SK-N-MC (cell line): ENCODE measurements around the gene ITPR2.
"Not testable (repeated sequence)": the region's sequence is repeated elsewhere in the genome, so short reads cannot be mapped to it uniquely, and the experiment has no call there.

ENCODE experiments used
- DNase-seq: peaks from one replicate; pipeline ENCODE4 v3.0.0-alpha.2; 2011; ENCODE audit warnings: low read depth, low spot score
- H3K27ac ChIP-seq: fragments of 200-600 bp; sonication (generic); 2 replicates; pipeline ENCODE4 v1.5.1; 2016; ENCODE audit warnings: mixed run types
- H3K36me3 ChIP-seq: fragments of 200-600 bp; sonication (generic); 2 replicates; pipeline ENCODE4 v1.6.1; 2017; ENCODE audit warnings: antibody characterized with exemption, low read length, mixed read lengths; ENCODE audit not compliant: insufficient read depth
- H3K4me3 ChIP-seq: fragments of 200-600 bp; sonication (generic); 2 replicates; pipeline ENCODE4 v1.5.1; 2016
- H3K9ac ChIP-seq: fragments of 200-600 bp; sonication (generic); 2 replicates; pipeline ENCODE4 v1.8.0; 2017; ENCODE audit warnings: mixed run types, mixed read lengths; ENCODE audit not compliant: insufficient read length
- H3K9me3 ChIP-seq: fragments of 200-600 bp; sonication (generic); 2 replicates; pipeline ENCODE4 v1.6.1; 2017; ENCODE audit warnings: low read depth, mild to moderate bottlenecking, antibody characterized with exemption, low read length, moderate library complexity, mixed read lengths
- EZH2 ChIP-seq: fragments of 200-600 bp; sonication (generic); IDR thresholded peaks from one replicate; pipeline ENCODE4 v1.6.1; 2017; ENCODE audit warnings: antibody characterized with exemption
- FOXP2 ChIP-seq: optimal IDR thresholded peaks from 2 replicates; pipeline ENCODE3; 2011; ENCODE audit warnings: mild to moderate bottlenecking, moderate library complexity; ENCODE audit not compliant: insufficient read depth; ENCODE audit errors: extremely low read length, control extremely low read depth
- POLR2AphosphoS5 ChIP-seq: IDR thresholded peaks from 2 replicates; pipeline ENCODE4 v1.6.1; 2012; ENCODE audit warnings: mild to moderate bottlenecking, low read depth, low read length, borderline replicate concordance

ITPR2 gene

GRCh38 chr12:26614011-26614616, 218.9 kb downstream of the ITPR2 start:
- Histone ChIP-seq H3K4me3 (no peak overlapping the region), H3K27ac (no peak overlapping the region), H3K36me3 (no peaks in the 10 kb centered on the region), H3K9me3 (no peaks in the 10 kb centered on the region), H3K9ac (no peak overlapping the region)
- no peak for DNase-seq
- TF ChIP-seq EZH2 = no peak

DNA sequence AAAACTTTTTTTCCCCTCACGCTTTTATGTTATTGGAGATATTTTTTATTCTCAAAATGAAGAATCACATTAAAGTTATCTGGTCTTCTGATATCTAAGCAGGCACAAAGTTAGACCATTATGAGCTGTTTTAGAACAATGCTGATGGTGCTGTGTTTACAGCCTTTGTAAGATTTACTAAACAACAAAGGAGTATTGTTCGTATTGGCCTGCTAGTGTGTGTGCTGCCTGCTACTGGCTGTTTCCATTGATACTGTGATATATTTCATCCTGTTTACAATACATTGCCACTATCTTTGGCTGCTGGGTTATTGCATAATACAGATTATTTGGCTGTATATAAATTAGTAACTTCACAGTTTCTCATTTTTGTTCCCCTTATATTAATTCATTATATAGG, 220.8 kb downstream of the ITPR2 start:
- no peak overlapping the region for H3K9ac ChIP-seq
- no peak for DNase-seq
- no peaks in the 10 kb centered on the region for H3K9me3 ChIP-seq
- no peaks in the 10 kb centered on the region for H3K36me3 ChIP-seq
- no peak overlapping the region for H3K27ac ChIP-seq
- TF ChIP-seq POLR2AphosphoS5 (no peak), FOXP2 (no peak), EZH2 (no peak)
- H3K4me3 ChIP-seq = no peak overlapping the region

DNA sequence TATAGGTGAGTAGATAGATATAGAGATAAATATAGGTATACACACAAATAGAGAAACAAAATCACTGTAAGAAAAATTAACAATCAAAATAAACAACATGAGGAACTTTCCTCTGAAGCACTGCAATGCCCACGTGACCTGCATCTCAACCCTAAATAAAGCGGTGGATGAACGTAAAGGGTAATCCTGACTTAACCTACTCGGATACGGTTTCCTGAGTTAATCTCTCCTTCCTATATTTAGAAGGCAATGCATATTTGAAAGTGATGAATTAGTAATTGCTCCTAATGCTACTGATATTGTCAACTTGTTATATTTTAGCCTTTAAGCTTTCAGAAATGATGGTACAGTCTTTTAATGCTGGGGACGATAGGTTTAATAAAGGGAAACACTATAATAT, 221.4 kb downstream of the ITPR2 start:
- Histone ChIP-seq H3K9ac (no peak overlapping the region), H3K27ac (no peak overlapping the region), H3K9me3 (no peaks in the 10 kb centered on the region), H3K4me3 (no peak overlapping the region), H3K36me3 (no peaks in the 10 kb centered on the region)
- DNase-seq = no peak
- TF ChIP-seq POLR2AphosphoS5 (no peak), EZH2 (no peak), FOXP2 (no peak)

- no peaks in the 10 kb centered on the region for H3K36me3 ChIP-seq
- H3K9me3 ChIP-seq = no peaks in the 10 kb centered on the region
- no peak overlapping the region for H3K4me3 ChIP-seq
- H3K9ac ChIP-seq = no peak overlapping the region
- TF ChIP-seq EZH2 = no peak
- TF ChIP-seq FOXP2 = no peak
- no peak for TF ChIP-seq POLR2AphosphoS5
- no peak for DNase-seq
- H3K27ac ChIP-seq = no peak overlapping the region
Observed at GRCh38 chr12:26610774-26611173, 222.2 kb downstream of the ITPR2 start.

DNA sequence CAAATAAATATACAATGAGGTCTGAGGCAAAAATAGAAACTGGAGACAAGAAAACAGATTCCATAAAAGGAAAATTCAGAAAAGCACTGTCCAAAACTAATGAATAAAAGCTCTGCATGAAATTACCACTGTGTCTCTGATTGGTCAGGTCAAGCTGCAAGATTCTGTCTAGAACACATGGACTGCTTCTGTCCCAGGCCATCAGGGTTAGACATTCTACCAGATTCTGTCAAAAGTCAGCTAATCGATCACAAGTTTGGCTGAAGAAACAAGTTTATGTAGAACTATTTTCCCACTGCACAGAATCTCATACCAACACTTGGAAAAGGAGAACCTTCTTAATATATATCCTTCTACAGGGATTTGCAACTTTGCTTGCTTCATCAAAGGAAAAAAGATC, 223.0 kb downstream of the ITPR2 start:
- Histone ChIP-seq H3K4me3 (no peak overlapping the region), H3K27ac (no peak overlapping the region), H3K9me3 (no peaks in the 10 kb centered on the region), H3K36me3 (no peaks in the 10 kb centered on the region), H3K9ac (no peak overlapping the region)
- no peak for TF ChIP-seq EZH2
- no peak for TF ChIP-seq POLR2AphosphoS5
- no peak for TF ChIP-seq FOXP2
- no peak for DNase-seq

GRCh38 chr12:26608706-26609105, 224.3 kb downstream of the ITPR2 start:
- Histone ChIP-seq H3K9ac (no peak overlapping the region), H3K27ac (no peak overlapping the region), H3K36me3 (no peaks in the 10 kb centered on the region), H3K9me3 (no peaks in the 10 kb centered on the region), H3K4me3 (no peak overlapping the region)
- TF ChIP-seq POLR2AphosphoS5 (no peak), EZH2 (no peak), FOXP2 (no peak)
- DNase-seq = no peak

- no peaks in the 10 kb centered on the region for H3K36me3 ChIP-seq
- H3K4me3 ChIP-seq = no peak overlapping the region
- TF ChIP-seq FOXP2 (no peak), POLR2AphosphoS5 (no peak), EZH2 (no peak)
Observed at GRCh38 chr12:26608273-26608672, 224.7 kb downstream of the ITPR2 start.

GRCh38 chr12:26606911-26607310, 226.1 kb downstream of the ITPR2 start:
- DNase-seq = no peak
- Histone ChIP-seq H3K4me3 (no peak overlapping the region), H3K27ac (no peak overlapping the region), H3K9ac (no peak overlapping the region), H3K36me3 (no peaks in the 10 kb centered on the region), H3K9me3 (no peaks in the 10 kb centered on the region)
- TF ChIP-seq FOXP2 (no peak), POLR2AphosphoS5 (no peak), EZH2 (no peak)

More at GRCh38 chr12:26608273-26608672, 224.7 kb downstream of the ITPR2 start:
- Histone ChIP-seq H3K9ac (no peak overlapping the region), H3K27ac (no peak overlapping the region), H3K9me3 (no peaks in the 10 kb centered on the region)
- no peak for DNase-seq

DNA sequence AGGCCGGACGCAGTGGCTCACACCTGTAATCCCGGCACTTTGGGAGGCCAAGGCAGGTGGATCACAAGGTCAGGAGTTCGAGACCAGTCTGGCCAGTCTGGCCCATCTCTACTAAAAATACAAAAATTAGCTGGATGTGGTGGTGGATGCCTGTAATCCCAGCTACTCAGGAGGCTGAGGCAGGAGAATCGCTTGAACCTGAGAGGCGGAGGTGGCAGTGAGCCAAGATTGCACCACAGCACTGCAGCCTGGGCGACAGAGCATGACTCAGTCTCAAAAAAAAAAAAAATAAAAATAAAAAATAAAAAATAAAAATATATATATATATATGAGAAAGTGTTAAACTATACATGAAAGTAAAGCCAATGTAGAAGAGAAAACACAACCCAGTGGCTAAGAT, 228.2 kb downstream of the ITPR2 start:
- not testable (repeated sequence) for H3K4me3 ChIP-seq, DNase-seq, H3K27ac ChIP-seq

More for the DNA sequence above, 228.2 kb downstream of the ITPR2 start:
- not testable (repeated sequence) for H3K9ac ChIP-seq, H3K36me3 ChIP-seq, H3K9me3 ChIP-seq
